Fibroblast of lung (primary cell): Measurements from ENCODE around the gene KRT15. TPM values are rescaled to one million over a fixed set of nuclear protein-coding genes. Genes with fewer than 3 reads are reported as not detected.

Experiments used
- DNase-seq, 2 donors: peaks; one replicate each; pipeline versions ENCODE4 v3.0.0 to v3.0.0-alpha.2; 2010; ENCODE audit warnings: low read depth in 2 of 2
- H2AFZ ChIP-seq: 2 replicates; pipeline ENCODE4 v1.5.1; 2012; ENCODE audit warnings: low read length, control low read depth, inconsistent platforms
- H3K27ac ChIP-seq: 2 replicates; pipeline ENCODE4 v1.5.1; 2011; ENCODE audit warnings: low read length, control low read depth; ENCODE audit not compliant: insufficient read depth
- H3K27me3 ChIP-seq: 2 replicates; pipeline ENCODE4 v1.5.1; 2011; ENCODE audit warnings: mild to moderate bottlenecking, low read length; ENCODE audit not compliant: control insufficient read depth, insufficient read depth
- H3K36me3 ChIP-seq: 2 replicates; pipeline ENCODE4 v1.5.1; 2011; ENCODE audit warnings: low read length; ENCODE audit not compliant: control insufficient read depth, insufficient read depth
- H3K4me1 ChIP-seq: 2 replicates; pipeline ENCODE4 v1.5.1; 2011; ENCODE audit warnings: low read length; ENCODE audit not compliant: control insufficient read depth, insufficient read depth; ENCODE audit errors: extremely low read depth
- H3K4me2 ChIP-seq: 2 replicates; pipeline ENCODE4 v1.5.1; 2011; ENCODE audit warnings: low read length, control low read depth; ENCODE audit not compliant: insufficient read depth; ENCODE audit errors: extremely low read depth
- H3K4me3 ChIP-seq, 4 experiments: fragments of 200-600 bp in 1 of 4; sonication (generic) in 1 of 4; replicated peaks in 1 of 4; 2 replicates each; pipeline ENCODE4 v1.5.1; 2011 to 2016; ENCODE audit warnings: low read length in 4 of 4, low read depth in 3 of 4, mild to moderate bottlenecking in 3 of 4, control low read depth in 2 of 4, inconsistent platforms in 1 of 4, mixed read lengths in 1 of 4; ENCODE audit not compliant: insufficient read depth in 1 of 4; ENCODE audit errors: control extremely low read depth in 1 of 4
- H3K79me2 ChIP-seq: 2 replicates; pipeline ENCODE4 v1.5.1; 2012; ENCODE audit warnings: mild to moderate bottlenecking, low read length, inconsistent platforms; ENCODE audit not compliant: control insufficient read depth, insufficient read depth
- H3K9ac ChIP-seq: 2 replicates; pipeline ENCODE4 v1.5.1; 2011; ENCODE audit warnings: mild to moderate bottlenecking, low read length, control low read depth; ENCODE audit not compliant: insufficient read depth
- H3K9me3 ChIP-seq: 2 replicates; pipeline ENCODE4 v1.5.1; 2012; ENCODE audit warnings: low read depth, low read length; ENCODE audit not compliant: control insufficient read depth, insufficient read depth
- H4K20me1 ChIP-seq: 2 replicates; pipeline ENCODE4 v1.5.1; 2011; ENCODE audit warnings: low read length; ENCODE audit not compliant: control insufficient read depth, insufficient read depth; ENCODE audit errors: extremely low read depth
- EZH2 ChIP-seq: IDR thresholded peaks from 2 replicates; pipeline ENCODE4 v1.5.1; 2012; ENCODE audit warnings: low read length, control low read depth, mild to moderate bottlenecking; ENCODE audit errors: missing control alignments
- polyA plus RNA-seq, 2 donors: library from polyadenylated mRNA; depleted of rRNA in 1 of 2; stranded (reverse) in 1 of 2; unstranded in 1 of 2; fragments of >200 nt; gene quantifications; 2 replicates each; pipeline ENCODE4 v1.2.1, GENCODE V29; 2011 to 2012; ENCODE audit warnings: missing spikeins in 1 of 2
- total RNA-seq: library from RNA; depleted of rRNA; stranded (reverse); fragments of >200 nt; gene quantifications from 2 replicates; pipeline ENCODE4 v1.2.1, GENCODE V29; 2014
- TF ChIP-seq, protein P1 (sequence below), 2 donors: IDR thresholded peaks in 1 of 2; conservative IDR thresholded peaks in 1 of 2; 1 replicate in 1 of 2; 2 replicates in 1 of 2; pipeline ENCODE4 v1.5.1; 2011 to 2012; ENCODE audit warnings: low read length in 2 of 2, control low read depth in 1 of 2, inconsistent platforms in 1 of 2, low read depth in 1 of 2, mild to moderate bottlenecking in 1 of 2

The KRT15 gene
- total and polyA plus RNA-seq, 2 donors (not counting 1 experiment from before 2014, with no cell fraction given): 0.17 to 0.47 TPM

DNA sequence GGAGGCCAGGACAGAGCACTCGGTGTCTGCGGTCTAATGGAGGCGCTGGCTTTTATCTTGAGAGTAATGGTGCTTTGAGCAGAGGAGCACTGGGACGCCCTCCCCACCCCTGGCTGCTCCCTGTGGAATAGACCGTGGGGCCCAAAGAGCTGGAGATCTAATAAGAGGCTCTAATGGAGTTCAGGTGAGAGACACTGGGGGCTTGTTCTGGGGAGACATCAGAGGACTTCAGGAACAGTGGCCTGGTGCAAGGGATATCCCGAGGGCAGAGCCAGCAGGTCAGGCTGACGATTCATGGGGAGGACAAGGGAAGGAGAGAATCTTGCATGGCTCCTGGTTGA is 18.9 kb upstream of the KRT15 start:
- no peak overlapping the region for H3K4me3 ChIP-seq
- H3K9me3 ChIP-seq: no peaks in the 10 kb centered on the region
- no peaks in the 10 kb centered on the region for H4K20me1 ChIP-seq
- TF ChIP-seq, protein P1, sequence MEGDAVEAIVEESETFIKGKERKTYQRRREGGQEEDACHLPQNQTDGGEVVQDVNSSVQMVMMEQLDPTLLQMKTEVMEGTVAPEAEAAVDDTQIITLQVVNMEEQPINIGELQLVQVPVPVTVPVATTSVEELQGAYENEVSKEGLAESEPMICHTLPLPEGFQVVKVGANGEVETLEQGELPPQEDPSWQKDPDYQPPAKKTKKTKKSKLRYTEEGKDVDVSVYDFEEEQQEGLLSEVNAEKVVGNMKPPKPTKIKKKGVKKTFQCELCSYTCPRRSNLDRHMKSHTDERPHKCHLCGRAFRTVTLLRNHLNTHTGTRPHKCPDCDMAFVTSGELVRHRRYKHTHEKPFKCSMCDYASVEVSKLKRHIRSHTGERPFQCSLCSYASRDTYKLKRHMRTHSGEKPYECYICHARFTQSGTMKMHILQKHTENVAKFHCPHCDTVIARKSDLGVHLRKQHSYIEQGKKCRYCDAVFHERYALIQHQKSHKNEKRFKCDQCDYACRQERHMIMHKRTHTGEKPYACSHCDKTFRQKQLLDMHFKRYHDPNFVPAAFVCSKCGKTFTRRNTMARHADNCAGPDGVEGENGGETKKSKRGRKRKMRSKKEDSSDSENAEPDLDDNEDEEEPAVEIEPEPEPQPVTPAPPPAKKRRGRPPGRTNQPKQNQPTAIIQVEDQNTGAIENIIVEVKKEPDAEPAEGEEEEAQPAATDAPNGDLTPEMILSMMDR (conservative IDR thresholded peaks at IDR 0.05 in 1 of 2, IDR thresholded peaks at IDR 0.05 in 1 of 2; ENCODE audit: low read depth in 1 of 2, low read length in 2 of 2): no peak
- no peak for TF ChIP-seq EZH2
- no peaks in the 10 kb centered on the region for H3K79me2 ChIP-seq
- no peak overlapping the region for H2AFZ ChIP-seq
- no peak for DNase-seq
- H3K27ac ChIP-seq: no peak overlapping the region
- H3K4me2 ChIP-seq: no peak overlapping the region
- H3K27me3 ChIP-seq: no peaks in the 10 kb centered on the region
- no peak overlapping the region for H3K9ac ChIP-seq
- no peaks in the 10 kb centered on the region for H3K36me3 ChIP-seq
- peaks cover 4% of the 10 kb centered on the region for H3K4me1 ChIP-seq

DNA sequence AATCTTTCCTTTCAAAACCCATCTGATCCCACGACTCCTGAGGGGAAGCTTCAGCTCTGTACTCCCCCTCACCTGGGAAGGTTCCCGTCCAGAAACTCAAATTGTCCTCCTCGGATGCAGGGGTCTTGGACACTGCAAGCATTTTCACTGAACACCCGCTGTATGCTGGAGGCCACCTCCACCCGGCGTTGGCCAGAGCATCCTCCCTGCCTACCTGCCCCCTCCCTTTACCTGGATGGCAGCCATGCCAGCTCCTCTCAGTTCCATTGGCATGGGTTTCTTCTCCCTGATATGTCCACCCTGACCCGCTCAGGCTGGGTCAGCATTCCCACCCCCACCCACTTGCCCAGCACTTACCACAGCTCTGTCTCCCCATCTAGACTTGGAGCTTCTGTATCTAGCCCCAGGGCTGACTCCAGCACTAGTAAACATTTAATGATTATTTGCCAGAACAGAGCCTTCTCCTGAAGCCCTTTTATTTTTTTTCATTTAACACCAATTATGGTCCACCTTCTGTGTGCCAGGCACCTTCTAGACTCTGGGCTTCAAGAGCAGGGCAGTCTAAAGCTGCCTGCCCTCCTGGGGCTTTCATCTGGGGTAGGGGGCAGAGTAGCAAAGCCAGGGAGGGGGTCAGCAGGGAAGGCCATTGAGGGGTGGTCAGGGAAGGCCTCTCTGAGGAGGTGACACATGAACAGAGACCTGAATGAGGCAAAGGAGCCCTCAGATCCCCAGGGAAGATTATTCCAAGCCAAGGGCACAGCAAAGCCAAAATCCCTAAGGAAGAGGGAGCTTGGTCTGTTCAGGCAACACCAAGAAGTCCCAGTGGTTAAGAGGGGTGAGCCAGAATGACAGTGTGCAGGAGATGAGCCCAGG is 18.3 kb upstream of the KRT15 start:
- H3K9me3 ChIP-seq: no peaks in the 10 kb centered on the region
- H3K27me3 ChIP-seq: no peaks in the 10 kb centered on the region
- H3K36me3 ChIP-seq: no peaks in the 10 kb centered on the region
- TF ChIP-seq, protein P1 (conservative IDR thresholded peaks at IDR 0.05 in 1 of 2, IDR thresholded peaks at IDR 0.05 in 1 of 2; ENCODE audit: low read depth in 1 of 2, low read length in 2 of 2): no peak
- no peak for TF ChIP-seq EZH2
- H3K4me3 ChIP-seq: no peak overlapping the region
- H3K9ac ChIP-seq: no peak overlapping the region
- H2AFZ ChIP-seq: no peak overlapping the region
- H3K4me1 ChIP-seq: peaks cover 4% of the 10 kb centered on the region
- no peak overlapping the region for H3K4me2 ChIP-seq
- DNase-seq: no peak
- H3K79me2 ChIP-seq: no peaks in the 10 kb centered on the region
- H4K20me1 ChIP-seq: no peaks in the 10 kb centered on the region
- H3K27ac ChIP-seq: no peak overlapping the region

DNA sequence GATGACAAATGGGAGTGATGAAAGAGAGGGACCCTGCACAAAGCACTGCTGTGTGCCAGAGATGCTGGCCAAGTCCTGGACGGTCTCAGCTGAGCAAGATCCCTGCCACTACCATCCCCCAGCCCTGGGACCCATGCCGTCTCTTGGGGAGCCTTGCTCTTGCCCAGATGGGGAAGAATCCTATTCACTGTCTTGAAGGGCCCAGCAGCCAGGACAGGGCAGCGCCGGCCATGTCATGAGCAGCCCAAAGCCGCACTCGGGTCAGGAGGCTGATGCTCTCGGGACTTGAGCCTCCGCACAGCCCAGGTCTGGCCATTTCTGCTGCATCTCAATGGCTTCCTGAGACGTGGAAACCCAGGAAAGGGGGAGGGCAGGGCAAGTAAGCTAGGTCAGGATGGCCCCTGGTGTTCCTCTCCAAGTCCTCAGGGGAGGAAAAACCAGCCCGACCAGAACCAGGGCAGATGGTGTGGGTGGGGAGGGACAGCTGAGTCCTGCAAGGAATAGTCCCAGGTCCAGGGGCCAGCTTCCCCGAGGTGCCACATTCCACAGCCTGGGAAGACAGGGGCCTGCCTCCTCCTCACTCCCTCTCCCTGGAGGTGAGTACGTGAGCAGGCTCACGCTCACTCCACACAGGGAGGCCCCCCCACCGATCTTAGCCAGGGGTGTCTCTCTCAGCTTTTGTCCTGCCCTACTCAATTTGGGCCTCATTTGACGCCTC is 17.2 kb upstream of the KRT15 start:
- Histone ChIP-seq H3K9ac (no peak overlapping the region), H3K79me2 (no peaks in the 10 kb centered on the region), H3K27me3 (no peaks in the 10 kb centered on the region), H3K4me2 (no peak overlapping the region), H3K4me3 (no peak overlapping the region), H3K4me1 (peaks cover 4% of the 10 kb centered on the region), H3K27ac (no peak overlapping the region), H2AFZ (no peak overlapping the region), H3K36me3 (no peaks in the 10 kb centered on the region), H4K20me1 (no peaks in the 10 kb centered on the region), H3K9me3 (no peaks in the 10 kb centered on the region)
- no peak for DNase-seq
- TF ChIP-seq, protein P1 (conservative IDR thresholded peaks at IDR 0.05 in 1 of 2, IDR thresholded peaks at IDR 0.05 in 1 of 2; ENCODE audit: low read depth in 1 of 2, low read length in 2 of 2): no peak
- no peak for TF ChIP-seq EZH2
